ENCODE measurements around the gene RREB1. TPM values are rescaled to one million over a fixed set of nuclear protein-coding genes. Genes with fewer than 3 reads are reported as not detected.

Gene RREB1
- total and polyA plus RNA-seq, 2 of the 4 experiments (the other 2 are of a cell fraction), result 8.4 to 14.5 TPM

DNA sequence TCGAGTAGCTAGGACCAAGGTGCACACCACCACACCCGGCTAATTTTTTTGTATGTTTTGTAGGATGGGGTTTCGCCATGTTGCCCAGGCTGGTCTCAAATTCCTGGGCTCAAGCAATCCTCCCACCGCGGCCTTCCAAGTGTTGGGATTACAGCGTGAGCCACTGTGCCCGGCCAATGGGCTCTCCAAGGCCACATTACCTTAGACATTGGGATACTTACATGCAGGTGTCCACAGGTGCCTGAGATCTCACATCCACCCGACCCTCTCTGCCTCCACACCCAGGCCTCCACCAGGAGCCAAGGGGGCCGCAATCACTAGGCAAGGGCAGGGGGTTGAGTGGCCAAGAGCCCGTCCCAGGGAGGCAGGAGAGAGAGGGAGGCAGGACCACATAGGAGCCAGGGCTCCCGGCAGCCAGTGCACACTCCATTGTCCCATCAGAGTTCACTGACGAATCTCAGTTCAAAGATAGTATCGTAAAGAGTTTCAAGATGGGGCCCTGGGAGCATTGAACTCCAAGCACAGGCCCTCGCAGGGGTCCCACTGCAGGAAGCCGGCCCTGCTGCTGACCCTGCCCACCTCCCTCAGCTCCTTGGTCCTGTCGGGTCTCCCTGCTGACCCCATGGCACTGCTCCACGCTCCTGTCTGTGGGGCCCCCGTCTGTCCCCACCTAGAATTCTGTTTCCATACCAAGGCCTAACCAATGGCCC lies 149.9 kb downstream of the RREB1 start:
- ChIA-PET POLR2A (ENCODE audit: unreplicated experiment) (no interaction called here), CTCF (no interaction called here)
- intact Hi-C loops (cut with micrococcal nuclease), result no loop called here
- Histone ChIP-seq H2AK5ac (ENCODE audit: low read depth, low read length) (no peak overlapping the region), H3K4me3 (ENCODE audit: insufficient read depth, low read depth, low read length) (no peak overlapping the region), H3K4me1 (ENCODE audit: control insufficient read depth, insufficient read depth, low read length) (peaks cover 3% of the 10 kb centered on the region), H3K56ac (ENCODE audit: extremely low read depth, insufficient read depth, low read length) (no peak overlapping the region), H3K79me1 (ENCODE audit: low read depth in 1 of 2, low read length in 2 of 2) (no peaks in the 10 kb centered on the region), H3K9me3 (ENCODE audit: control insufficient read depth, insufficient read depth, low read length) (peaks cover 5% of the 10 kb centered on the region), H2BK5ac (ENCODE audit: low read depth, low read length, poor library complexity, severe bottlenecking) (no peak overlapping the region), H3K4me2 (ENCODE audit: low read depth, low read length) (no peak overlapping the region), H3K14ac (replicated peaks; ENCODE audit: low read depth, low read length) (no peak overlapping the region), H3K9me1 (ENCODE audit: insufficient read depth, low read length) (peaks cover 12% of the 10 kb centered on the region), H2BK120ac (ENCODE audit: low read depth, low read length) (no peak overlapping the region), H3K36me3 (ENCODE audit: control insufficient read depth, insufficient read depth, low read length) (no peaks in the 10 kb centered on the region), H4K5ac (ENCODE audit: low read depth, low read length) (no peak overlapping the region), H2BK20ac (ENCODE audit: low read depth, low read length) (no peak overlapping the region), H4K20me1 (ENCODE audit: insufficient read depth, low read length) (no peaks in the 10 kb centered on the region), H3K4ac (ENCODE audit: low read depth, low read length) (no peak overlapping the region), H3K27me3 (ENCODE audit: control insufficient read depth, insufficient read depth, low read length) (no peaks in the 10 kb centered on the region), H4K8ac (ENCODE audit: low read depth in 2 of 2, low read length in 2 of 2) (no peak overlapping the region), H3K18ac (ENCODE audit: low read depth, low read length) (no peak overlapping the region), H3K27ac (ENCODE audit: insufficient read depth, low read length) (no peak overlapping the region), H3K9ac (ENCODE audit: low read depth, low read length) (no peak overlapping the region), H4K91ac (ENCODE audit: insufficient read depth, low read depth, low read length) (no peak overlapping the region), H3K23ac (ENCODE audit: low read depth, low read length) (no peak overlapping the region), H2BK15ac (ENCODE audit: low read depth, low read length) (no peak overlapping the region), H2AFZ (replicated peaks; ENCODE audit: low read length, poor library complexity) (no peak overlapping the region), H2AK9ac (replicated peaks; ENCODE audit: low read depth, low read length, poor library complexity) (no peak overlapping the region)
- 87% methylated on average over 13 of the region's 18 CpGs; no CpG with 5 or more reads in 1 of the 2 experiments for WGBS, 2 experiments (ENCODE audit: extremely low coverage in 2 of 2, insufficient read length in 1 of 2)
- DNase-seq (no peak), ATAC-seq (ENCODE audit: low read depth) (no peak)
- TF ChIP-seq CEBPB (IDR thresholded peaks at IDR 0.05; ENCODE audit: low read depth, low read length), result no peak
- no peak for TF ChIP-seq FOS (IDR thresholded peaks at IDR 0.05; ENCODE audit: low read depth, low read length)
- no peak for TF ChIP-seq POLR2A (IDR thresholded peaks at IDR 0.05; ENCODE audit: low read depth, low read length)
- no peak for TF ChIP-seq NFE2L2 (IDR thresholded peaks at IDR 0.05; ENCODE audit: low read depth, low read length)
- no peak for TF ChIP-seq RAD21 (IDR thresholded peaks at IDR 0.05; ENCODE audit: low read length)
- no peak for TF ChIP-seq MAFK (IDR thresholded peaks at IDR 0.05; ENCODE audit: low read depth, low read length)
- TF ChIP-seq, protein P1, sequence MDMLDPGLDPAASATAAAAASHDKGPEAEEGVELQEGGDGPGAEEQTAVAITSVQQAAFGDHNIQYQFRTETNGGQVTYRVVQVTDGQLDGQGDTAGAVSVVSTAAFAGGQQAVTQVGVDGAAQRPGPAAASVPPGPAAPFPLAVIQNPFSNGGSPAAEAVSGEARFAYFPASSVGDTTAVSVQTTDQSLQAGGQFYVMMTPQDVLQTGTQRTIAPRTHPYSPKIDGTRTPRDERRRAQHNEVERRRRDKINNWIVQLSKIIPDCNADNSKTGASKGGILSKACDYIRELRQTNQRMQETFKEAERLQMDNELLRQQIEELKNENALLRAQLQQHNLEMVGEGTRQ (IDR thresholded peaks at IDR 0.05; ENCODE audit: low read depth, low read length), result no peak
- TF ChIP-seq MXI1 (IDR thresholded peaks at IDR 0.05; ENCODE audit: borderline replicate concordance, low read depth, low read length), result no peak
- dilution Hi-C loops (cut with HindIII; ENCODE audit: low sequenced_read_pairs, unreplicated experiment), result no loop called here
- no TSS peak for BruUV-seq (replicated peaks)
- in situ Hi-C loops (cut with MboI; ENCODE audit: low sequenced_read_pairs), result no loop called here
